Brain microvascular endothelial cell (primary cell): ENCODE measurements around the gene YPEL5.

ENCODE experiments used
- DNase-seq: peaks from one replicate; pipeline ENCODE4 v3.0.0-alpha.2; 2020
- H3K27ac ChIP-seq: fragments of 250-450 bp; sonication (Bioruptor Pico); 2 replicates; pipeline ENCODE4 v1.5.1; 2020; ENCODE audit warnings: mild to moderate bottlenecking, moderate library complexity
- H3K27me3 ChIP-seq: fragments of 250-450 bp; sonication (Bioruptor Pico); replicated peaks from 2 replicates; pipeline ENCODE4 v1.5.1; 2020; ENCODE audit warnings: mild to moderate bottlenecking
- H3K36me3 ChIP-seq: fragments of 250-450 bp; sonication (Bioruptor Pico); replicated peaks from 2 replicates; pipeline ENCODE4 v1.5.1; 2020; ENCODE audit warnings: mild to moderate bottlenecking
- H3K4me3 ChIP-seq: 2 replicates; pipeline ENCODE4 v1.5.1; 2011; ENCODE audit warnings: low read depth, mild to moderate bottlenecking, control low read depth, low read length, moderate library complexity
- in situ Hi-C: cut with HindIII; loops from 2 replicates; pipeline ENCODE4 v1.10.0; 2017; ENCODE audit warnings: low sequenced_read_pairs, low pct_ligation_motif_present
- TF ChIP-seq, protein P1 (sequence below): IDR thresholded peaks from 2 replicates; pipeline ENCODE4 v1.5.1; 2011; ENCODE audit warnings: low read depth, mild to moderate bottlenecking, moderate library complexity, low read length, control low read depth, inconsistent platforms; ENCODE audit errors: missing control alignments

The YPEL5 gene

GRCh38 chr2:30190637-30191036 is 43.8 kb downstream of the YPEL5 start:
- TF ChIP-seq, protein P1, sequence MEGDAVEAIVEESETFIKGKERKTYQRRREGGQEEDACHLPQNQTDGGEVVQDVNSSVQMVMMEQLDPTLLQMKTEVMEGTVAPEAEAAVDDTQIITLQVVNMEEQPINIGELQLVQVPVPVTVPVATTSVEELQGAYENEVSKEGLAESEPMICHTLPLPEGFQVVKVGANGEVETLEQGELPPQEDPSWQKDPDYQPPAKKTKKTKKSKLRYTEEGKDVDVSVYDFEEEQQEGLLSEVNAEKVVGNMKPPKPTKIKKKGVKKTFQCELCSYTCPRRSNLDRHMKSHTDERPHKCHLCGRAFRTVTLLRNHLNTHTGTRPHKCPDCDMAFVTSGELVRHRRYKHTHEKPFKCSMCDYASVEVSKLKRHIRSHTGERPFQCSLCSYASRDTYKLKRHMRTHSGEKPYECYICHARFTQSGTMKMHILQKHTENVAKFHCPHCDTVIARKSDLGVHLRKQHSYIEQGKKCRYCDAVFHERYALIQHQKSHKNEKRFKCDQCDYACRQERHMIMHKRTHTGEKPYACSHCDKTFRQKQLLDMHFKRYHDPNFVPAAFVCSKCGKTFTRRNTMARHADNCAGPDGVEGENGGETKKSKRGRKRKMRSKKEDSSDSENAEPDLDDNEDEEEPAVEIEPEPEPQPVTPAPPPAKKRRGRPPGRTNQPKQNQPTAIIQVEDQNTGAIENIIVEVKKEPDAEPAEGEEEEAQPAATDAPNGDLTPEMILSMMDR: no peak
- Histone ChIP-seq H3K4me3 (no peak overlapping the region), H3K27me3 (no peaks in the 10 kb centered on the region), H3K36me3 (no peaks in the 10 kb centered on the region), H3K27ac (no peak overlapping the region)
- DNase-seq: no peak
- in situ Hi-C loops: no loop called here

- DNase-seq: no peak
- H3K27me3 ChIP-seq: no peaks in the 10 kb centered on the region
These were observed 44.3 kb downstream of the YPEL5 start for GRCh38 chr2:30191107-30191506.

GRCh38 chr2:30191819-30192271 is 45.0 kb downstream of the YPEL5 start:
- Histone ChIP-seq H3K36me3 (no peaks in the 10 kb centered on the region), H3K27ac (no peak overlapping the region), H3K4me3 (no peak overlapping the region), H3K27me3 (no peaks in the 10 kb centered on the region)
- TF ChIP-seq, protein P1: no peak
- no peak for DNase-seq
- in situ Hi-C loops: no loop called here

More at GRCh38 chr2:30191107-30191506, 44.3 kb downstream of the YPEL5 start:
- in situ Hi-C loops: no loop called here
- Histone ChIP-seq H3K4me3 (no peak overlapping the region), H3K36me3 (no peaks in the 10 kb centered on the region), H3K27ac (no peak overlapping the region)
- TF ChIP-seq, protein P1: no peak

GRCh38 chr2:30192314-30192713 is 45.5 kb downstream of the YPEL5 start:
- in situ Hi-C loops: no loop called here
- TF ChIP-seq, protein P1: no peak
- Histone ChIP-seq H3K27me3 (no peaks in the 10 kb centered on the region), H3K4me3 (no peak overlapping the region), H3K36me3 (no peaks in the 10 kb centered on the region), H3K27ac (no peak overlapping the region)
- DNase-seq: no peak

- DNase-seq: no peak
- TF ChIP-seq, protein P1: no peak
- Histone ChIP-seq H3K36me3 (no peaks in the 10 kb centered on the region), H3K4me3 (no peak overlapping the region), H3K27ac (no peak overlapping the region), H3K27me3 (no peaks in the 10 kb centered on the region)
- in situ Hi-C loops: no loop called here
These were observed 46.4 kb downstream of the YPEL5 start for GRCh38 chr2:30193104-30193681.

DNA sequence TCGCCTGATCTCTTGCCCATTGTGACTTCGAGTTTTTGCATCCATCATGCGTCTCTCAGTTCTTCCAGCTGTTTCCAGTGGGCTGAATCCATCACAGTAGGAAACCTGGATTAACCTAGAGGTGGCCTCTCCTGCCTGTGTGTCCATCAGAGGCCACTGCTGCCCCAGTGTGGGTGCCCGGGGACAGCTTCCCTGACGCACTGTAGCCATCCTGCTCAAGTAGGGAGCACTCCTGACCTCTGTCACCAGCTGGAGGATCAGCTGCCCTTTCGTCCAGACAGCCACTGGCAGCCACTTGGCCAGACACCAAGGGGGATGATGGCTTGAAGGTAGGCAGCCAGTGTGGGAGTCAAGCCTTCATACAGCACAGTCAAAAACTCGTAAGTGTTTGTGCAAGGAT is 47.6 kb downstream of the YPEL5 start:
- Histone ChIP-seq H3K27me3 (no peaks in the 10 kb centered on the region), H3K27ac (no peak overlapping the region), H3K36me3 (no peaks in the 10 kb centered on the region), H3K4me3 (no peak overlapping the region)
- DNase-seq: no peak
- in situ Hi-C loops: no loop called here
- TF ChIP-seq, protein P1: no peak
